GM12872 (cell line): ENCODE results near the gene TMEM184B.

Experiments
- TF ChIP-seq, protein P1 (sequence below): IDR thresholded peaks from 3 replicates; pipeline ENCODE4 v1.5.1; 2011; ENCODE audit warnings: low read depth, mild to moderate bottlenecking, low read length, moderate library complexity; ENCODE audit not compliant: insufficient read depth

The TMEM184B gene

DNA sequence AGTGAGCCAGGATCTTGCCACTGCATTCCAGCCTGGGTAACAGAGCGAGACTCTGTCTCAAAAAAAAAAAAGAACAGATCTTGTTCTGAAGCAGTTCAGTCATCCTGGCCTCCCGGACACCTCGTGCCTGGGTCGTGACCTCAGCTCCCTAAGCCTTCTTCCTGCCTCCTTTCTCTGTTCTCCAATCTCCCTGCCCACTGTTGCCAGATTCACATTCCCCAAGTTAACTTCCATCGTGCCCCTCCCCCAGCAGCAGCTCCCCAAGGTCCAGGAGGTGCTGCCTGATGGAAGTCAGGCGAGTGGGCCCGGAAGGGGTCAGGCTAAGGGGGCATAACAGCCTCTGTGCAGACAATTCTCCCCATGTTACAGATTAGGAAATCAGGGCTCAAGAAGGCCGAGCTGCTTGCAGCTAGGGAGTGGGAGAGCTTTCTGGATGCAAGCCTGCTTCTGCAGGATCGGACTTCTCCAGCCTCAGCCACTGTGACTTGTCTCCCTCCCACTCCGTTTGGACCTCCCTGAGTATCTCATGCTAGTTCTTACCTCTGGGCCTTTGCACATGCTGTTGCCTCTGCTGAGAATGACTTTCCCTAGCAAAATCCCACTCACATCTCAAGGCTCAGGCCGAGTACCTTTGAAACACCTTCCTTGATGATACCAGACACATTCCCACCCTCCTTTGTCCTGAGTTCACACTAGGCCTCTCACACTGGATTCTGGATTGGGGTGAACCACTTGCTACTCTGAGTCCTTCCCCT lies 14.3 kb upstream of the TMEM184B start:
- TF ChIP-seq, protein P1, sequence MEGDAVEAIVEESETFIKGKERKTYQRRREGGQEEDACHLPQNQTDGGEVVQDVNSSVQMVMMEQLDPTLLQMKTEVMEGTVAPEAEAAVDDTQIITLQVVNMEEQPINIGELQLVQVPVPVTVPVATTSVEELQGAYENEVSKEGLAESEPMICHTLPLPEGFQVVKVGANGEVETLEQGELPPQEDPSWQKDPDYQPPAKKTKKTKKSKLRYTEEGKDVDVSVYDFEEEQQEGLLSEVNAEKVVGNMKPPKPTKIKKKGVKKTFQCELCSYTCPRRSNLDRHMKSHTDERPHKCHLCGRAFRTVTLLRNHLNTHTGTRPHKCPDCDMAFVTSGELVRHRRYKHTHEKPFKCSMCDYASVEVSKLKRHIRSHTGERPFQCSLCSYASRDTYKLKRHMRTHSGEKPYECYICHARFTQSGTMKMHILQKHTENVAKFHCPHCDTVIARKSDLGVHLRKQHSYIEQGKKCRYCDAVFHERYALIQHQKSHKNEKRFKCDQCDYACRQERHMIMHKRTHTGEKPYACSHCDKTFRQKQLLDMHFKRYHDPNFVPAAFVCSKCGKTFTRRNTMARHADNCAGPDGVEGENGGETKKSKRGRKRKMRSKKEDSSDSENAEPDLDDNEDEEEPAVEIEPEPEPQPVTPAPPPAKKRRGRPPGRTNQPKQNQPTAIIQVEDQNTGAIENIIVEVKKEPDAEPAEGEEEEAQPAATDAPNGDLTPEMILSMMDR: no peak

DNA sequence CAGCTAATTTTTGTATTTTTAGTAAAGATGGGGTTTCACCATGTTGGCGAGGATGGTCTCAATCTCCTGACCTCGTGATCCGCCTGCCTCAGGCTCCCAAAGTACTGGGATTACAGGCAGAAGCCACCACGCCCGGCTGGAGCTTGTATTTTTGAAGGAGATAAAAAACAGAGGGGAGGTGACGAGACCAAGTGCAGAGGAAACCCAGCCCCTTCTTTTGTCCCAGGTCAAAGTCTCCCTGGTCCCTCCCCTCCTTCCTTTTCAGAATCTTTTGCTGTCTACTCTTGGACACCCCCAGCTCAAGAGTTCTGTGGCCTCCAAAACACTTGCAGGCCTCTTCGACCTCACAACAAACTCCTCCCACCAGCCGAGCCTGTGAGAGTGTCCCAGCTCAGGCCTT lies 12.2 kb upstream of the TMEM184B start:
- TF ChIP-seq, protein P1: no peak

DNA sequence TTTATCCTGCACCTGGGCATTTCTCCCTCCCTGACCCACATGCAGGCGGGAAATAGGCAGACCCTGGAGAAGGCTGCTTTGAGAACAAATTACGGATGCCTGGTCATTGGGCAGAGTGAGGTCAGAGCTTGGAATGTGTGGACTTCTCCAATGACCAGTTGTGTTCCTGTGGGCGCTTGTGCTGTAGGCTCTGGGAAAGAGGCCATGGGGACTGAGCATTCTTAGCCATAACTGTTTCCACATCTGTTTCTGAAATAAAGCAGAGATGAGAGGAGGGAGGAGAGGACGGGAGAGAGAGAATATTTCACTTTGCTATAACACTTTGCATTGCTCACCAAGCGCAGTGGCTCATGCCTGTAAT lies 11.2 kb upstream of the TMEM184B start:
- TF ChIP-seq, protein P1: no peak

GRCh38 chr22:38282397-38282796 lies 9.6 kb upstream of the TMEM184B start:
- TF ChIP-seq, protein P1: no peak

DNA sequence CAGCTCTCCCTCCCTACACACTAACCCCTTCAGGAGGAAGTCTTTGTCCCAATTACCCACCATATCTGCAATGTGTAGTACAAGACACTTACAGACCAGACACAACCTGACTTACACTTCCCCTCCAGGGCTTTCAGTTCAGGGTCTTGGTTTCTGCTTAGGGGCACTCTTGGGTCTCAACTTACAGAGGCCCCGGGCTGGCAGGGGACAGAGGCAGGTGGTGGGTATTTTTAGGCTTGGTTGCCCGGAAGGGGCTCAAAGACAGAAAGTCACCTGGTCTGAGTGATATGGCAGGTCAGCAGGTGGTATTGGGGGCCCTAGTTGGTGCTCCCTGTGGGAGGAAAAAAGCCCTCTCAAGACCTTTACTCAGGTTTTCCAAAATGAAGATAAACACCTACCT lies 3.4 kb upstream of the TMEM184B start:
- TF ChIP-seq, protein P1: no peak

GRCh38 chr22:38273135-38273826 lies 471 bp upstream of the TMEM184B start:
- TF ChIP-seq, protein P1: no peak

DNA sequence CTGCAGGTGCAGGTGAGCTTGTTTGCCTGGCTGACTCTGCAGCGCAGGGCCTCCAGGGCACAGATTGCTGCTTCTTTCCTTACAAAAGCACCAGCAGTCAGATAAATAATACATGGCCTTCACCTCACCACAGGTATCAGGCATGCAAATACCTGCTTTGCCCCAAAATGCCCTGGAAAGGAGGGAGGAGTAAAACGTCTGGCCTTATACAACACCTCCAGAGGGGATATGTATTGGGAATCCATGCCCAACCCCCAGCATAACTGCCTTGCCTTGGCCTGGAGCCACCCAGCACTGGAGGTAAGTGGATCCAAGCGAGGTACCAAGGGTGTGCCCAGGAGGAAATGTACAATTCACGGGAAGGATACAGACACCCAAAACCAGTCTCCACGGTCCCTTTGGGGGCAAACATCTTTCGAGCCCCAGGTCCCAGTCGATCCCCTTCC lies 860 bp downstream of the TMEM184B start:
- TF ChIP-seq, protein P1: no peak
